AG08396 (cell line): ENCODE results near the gene DMAC1.
A peak's percentile ranks its signal among the peaks of the same experiment; 100 is the strongest.

Experiments used
- DNase-seq: peaks from one replicate; pipeline ENCODE4 v3.0.0; 2012; ENCODE audit warnings: low spot score, mixed read lengths

Gene DMAC1

GRCh38 chr9:7782400-7783120, 17.0 kb downstream of the DMAC1 start:
- no peak for DNase-seq

DNA sequence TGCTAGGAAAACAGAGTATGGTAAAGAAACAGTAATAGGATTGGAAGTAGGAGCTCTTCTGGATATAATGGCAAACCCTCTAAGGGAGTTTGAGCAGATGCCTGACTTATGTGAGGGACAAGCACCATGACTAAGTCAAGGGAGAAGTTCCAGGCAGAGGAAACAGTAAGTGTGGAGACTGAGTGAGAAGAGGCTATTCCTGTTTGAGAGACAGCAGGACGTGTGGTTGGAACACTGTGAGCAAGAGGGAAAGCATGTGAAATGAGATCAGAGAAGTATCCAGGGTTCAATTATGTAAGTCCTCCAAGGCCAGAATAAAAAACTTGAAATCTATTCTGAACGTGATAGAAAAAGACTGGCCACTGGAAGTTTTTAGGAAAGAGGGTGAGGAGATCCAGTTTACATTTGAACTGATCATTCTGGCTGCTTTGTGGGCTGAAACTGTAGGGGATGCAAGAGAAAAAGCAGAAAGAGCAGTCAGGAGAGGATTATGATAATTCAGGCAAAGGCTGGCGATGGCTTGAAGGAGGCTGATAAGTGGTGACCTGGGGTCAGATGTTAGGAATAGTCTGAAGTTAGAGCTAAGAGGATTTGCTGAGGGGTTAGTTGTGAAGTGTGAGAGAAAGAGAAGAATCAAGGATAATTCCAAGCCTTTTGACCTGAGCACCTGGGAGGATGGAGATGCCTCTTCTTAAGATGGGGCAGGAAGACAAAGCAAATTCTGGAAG, 19.2 kb downstream of the DMAC1 start:
- peak; percentile 9 for DNase-seq

DNA sequence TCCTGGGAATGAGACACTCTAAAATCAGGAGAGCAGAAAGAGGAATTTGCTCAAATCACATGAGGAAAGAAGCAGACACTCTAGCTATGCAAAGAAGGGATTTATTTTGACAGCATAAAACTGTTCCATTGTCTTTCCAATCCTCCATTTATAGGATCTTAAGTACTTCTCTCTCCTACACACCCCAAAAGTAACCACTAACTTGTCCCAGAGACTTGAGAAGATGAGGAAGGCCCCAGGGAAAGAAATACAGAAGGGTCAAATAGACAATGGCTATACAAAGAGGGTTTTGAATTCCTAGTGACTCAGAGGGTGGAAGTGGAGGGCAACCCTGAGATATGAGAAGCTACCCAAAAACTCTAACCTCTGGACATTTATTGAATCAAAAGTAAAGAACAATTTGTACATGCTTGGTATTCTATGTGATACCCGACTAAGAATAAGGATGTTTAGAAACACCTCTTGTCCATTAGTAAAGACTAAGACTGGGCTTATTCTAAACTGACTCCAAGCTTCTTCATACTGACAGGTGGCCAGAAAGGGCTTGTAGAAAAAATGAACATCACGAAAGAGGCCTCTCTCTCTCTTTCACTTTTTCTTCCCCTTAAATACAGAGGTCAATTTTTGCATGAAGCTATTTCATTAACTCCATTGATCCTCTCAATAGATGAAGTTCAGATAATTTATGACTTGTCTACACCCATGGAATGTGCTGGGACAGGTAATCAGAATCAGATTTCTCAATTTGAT, 20.6 kb downstream of the DMAC1 start:
- DNase-seq: no peak

DNA sequence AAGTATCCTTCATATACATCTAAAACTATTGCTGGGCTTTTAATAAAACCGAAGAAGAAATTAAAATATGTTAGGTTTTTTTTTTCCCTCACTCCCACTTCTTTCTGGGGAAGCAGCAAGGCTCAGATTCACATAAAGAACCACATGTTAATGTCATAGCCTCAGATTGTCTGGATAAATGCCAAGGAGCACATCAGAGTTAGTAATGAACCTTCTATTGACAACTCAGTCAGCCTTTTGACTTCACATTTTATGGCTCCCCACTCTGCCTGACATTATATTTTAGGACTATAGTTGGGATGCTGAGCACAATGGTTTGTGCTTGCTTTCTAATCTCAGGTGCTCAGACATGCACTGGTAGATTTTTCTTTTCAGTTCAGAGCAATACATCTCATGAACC, 21.8 kb downstream of the DMAC1 start:
- DNase-seq: no peak

DNA sequence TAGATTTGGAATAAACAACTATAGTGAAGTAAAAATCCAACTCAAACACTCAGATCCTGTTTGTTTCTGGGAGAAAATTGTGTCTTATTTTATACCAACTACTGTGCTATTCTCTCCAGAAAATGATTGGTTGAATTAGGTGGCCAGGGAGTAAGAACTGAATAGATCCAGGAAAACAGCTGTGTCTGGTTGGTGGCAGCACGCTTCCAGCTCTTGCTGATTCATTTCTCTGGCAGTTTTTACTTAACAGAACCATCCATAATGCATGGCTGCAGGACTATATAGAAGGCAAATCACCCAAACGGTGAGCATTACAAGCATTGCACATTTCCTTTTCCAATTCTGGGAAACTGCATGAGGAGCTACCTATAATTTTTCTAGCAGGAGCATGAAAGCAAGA, 29.5 kb downstream of the DMAC1 start:
- DNase-seq: no peak

- DNase-seq: no peak
These were observed 37.0 kb downstream of the DMAC1 start for GRCh38 chr9:7762600-7762999.

DNA sequence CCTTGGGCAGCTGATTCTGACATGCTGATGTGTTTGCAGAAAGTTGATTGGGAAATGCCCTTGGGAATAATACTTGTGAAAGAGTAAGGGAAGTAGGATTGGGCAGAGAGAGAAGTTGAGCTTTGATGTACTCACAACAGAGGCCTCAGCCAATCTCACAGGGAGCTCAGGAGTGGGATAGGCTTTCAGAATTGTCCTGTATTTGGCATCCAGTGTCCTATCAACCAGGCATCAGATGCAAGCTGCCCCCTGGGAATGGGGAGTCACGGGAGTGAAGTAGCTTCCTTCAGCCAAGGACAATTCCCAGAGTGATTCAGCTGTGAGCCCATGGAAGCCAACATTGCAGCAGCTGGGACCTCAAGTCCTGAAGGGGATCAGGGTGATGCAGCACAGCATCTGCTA, 39.6 kb downstream of the DMAC1 start:
- DNase-seq: no peak

DNA sequence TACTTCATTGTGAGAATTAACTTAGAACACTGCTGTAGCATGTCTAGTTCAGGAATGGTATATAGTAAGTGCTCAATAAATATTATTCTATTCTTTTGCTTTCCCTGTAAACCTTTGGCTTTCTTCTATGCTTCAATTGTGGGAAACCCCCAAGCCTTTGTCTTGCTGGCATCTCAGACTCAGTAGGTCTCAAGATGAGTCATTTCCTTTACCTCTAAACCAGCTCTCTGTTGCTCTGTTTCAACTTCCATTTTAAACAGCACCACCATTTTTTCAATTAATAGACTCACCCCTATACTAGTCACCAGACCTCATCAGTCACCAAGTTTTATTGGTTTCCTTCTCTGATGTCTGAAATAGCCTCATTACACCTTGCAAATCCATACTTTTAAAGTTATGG, 43.5 kb downstream of the DMAC1 start:
- no peak for DNase-seq

DNA sequence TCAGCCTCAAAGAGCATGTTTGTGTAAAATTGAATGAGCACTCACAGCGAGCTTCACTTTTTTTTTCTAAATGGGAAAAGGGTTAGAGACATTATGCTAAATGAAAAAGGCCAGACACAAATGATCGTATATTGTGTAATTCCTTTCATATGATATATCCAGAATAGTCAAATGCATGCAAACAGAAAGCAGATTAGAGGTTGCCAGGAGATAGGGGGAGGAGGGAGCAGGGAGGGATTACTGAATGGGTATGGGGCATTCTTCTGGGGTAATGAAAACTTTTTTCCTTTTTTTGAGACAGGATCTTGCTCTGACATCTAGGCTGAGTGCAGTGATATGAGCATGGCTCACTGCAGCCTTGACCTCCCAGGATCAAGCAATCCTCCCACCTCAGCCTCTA, 47.1 kb downstream of the DMAC1 start:
- no peak for DNase-seq
